ENCODE results near the gene C2orf49.

DNA sequence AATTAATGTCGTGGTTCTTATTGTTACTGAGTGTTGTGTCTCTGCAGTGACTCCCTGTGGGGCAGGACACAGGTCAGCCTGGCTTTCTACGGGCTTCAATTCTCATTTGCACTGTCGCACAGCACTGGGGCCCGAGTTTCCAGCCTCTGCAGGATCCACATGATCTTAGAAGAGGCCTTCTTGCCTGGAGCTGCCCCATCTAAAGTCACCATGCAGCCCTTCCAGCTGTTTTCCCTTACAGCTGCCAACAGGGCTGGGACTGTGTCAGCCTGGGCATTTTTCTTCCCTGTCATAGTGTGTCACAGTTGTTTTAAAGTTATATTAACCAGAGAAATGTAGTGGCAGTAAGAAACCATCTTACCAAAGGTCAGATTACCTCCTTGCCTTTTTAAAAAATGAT is 34.5 kb downstream of the C2orf49 start:
- TF ChIP-seq, protein P1, sequence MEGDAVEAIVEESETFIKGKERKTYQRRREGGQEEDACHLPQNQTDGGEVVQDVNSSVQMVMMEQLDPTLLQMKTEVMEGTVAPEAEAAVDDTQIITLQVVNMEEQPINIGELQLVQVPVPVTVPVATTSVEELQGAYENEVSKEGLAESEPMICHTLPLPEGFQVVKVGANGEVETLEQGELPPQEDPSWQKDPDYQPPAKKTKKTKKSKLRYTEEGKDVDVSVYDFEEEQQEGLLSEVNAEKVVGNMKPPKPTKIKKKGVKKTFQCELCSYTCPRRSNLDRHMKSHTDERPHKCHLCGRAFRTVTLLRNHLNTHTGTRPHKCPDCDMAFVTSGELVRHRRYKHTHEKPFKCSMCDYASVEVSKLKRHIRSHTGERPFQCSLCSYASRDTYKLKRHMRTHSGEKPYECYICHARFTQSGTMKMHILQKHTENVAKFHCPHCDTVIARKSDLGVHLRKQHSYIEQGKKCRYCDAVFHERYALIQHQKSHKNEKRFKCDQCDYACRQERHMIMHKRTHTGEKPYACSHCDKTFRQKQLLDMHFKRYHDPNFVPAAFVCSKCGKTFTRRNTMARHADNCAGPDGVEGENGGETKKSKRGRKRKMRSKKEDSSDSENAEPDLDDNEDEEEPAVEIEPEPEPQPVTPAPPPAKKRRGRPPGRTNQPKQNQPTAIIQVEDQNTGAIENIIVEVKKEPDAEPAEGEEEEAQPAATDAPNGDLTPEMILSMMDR (IDR thresholded peaks at IDR 0.05): no peak
- TF ChIP-seq POLR2A (IDR thresholded peaks at IDR 0.05): no peak
